ENCODE results near the gene CHTOP. TPM values are rescaled to one million over a fixed set of nuclear protein-coding genes. Genes with fewer than 3 reads are reported as not detected.

CHTOP gene
- total and polyA plus RNA-seq, 2 donors = 61.0 to 111 TPM

GRCh38 chr1:153615406-153615805, 18.5 kb upstream of the CHTOP start:
- no peaks in the 10 kb centered on the region for H3K36me3 ChIP-seq (ENCODE audit: control insufficient read depth in 2 of 2, insufficient read depth in 2 of 2, low read length in 1 of 2)
- peak overlapping the region in 1 of 2 donors; percentile 30 for H3K27ac ChIP-seq (ENCODE audit: low read depth in 1 of 2, low read length in 1 of 2)
- no peaks in the 10 kb centered on the region for H3K9me3 ChIP-seq (ENCODE audit: control insufficient read depth in 2 of 2, insufficient read depth in 1 of 2, low read length in 1 of 2)
- H3K4me3 ChIP-seq (ENCODE audit: low read length in 2 of 2) = peak overlapping the region in 1 of 2 donors; percentile 19
- DNase-seq (ENCODE audit: low read depth in 6 of 9, low spot score in 9 of 9) = no peak
- H3K4me1 ChIP-seq (ENCODE audit: control insufficient read depth in 2 of 2, insufficient read depth in 2 of 2, low read length in 2 of 2) = peaks cover 0 to 20% of the 10 kb centered on the region in 2 donors
- WGBS = 95% methylated on average over 2 of the region's 2 CpGs
- H3K27me3 ChIP-seq (ENCODE audit: control insufficient read depth in 2 of 2, insufficient read depth in 1 of 2, low read length in 1 of 2) = no peaks in the 10 kb centered on the region

GRCh38 chr1:153616144-153616916, 17.5 kb upstream of the CHTOP start, which contains the start of gene S100A14:
TSS of gene S100A14 (minus strand) at chr1:153616325. CDS start at chr1:153615858, 467 bp downstream.
- Histone ChIP-seq H3K9me3 (ENCODE audit: control insufficient read depth in 2 of 2, insufficient read depth in 1 of 2, low read length in 1 of 2) (no peaks in the 10 kb centered on the region), H3K36me3 (ENCODE audit: control insufficient read depth in 2 of 2, insufficient read depth in 2 of 2, low read length in 1 of 2) (no peaks in the 10 kb centered on the region), H3K4me1 (ENCODE audit: control insufficient read depth in 2 of 2, insufficient read depth in 2 of 2, low read length in 2 of 2) (peaks cover 0 to 20% of the 10 kb centered on the region in 2 donors), H3K4me3 (ENCODE audit: low read length in 2 of 2) (peak within 1 kb of the TSS in 1 of 2 donors; percentile 19), H3K27me3 (ENCODE audit: control insufficient read depth in 2 of 2, insufficient read depth in 1 of 2, low read length in 1 of 2) (no peaks in the 10 kb centered on the region), H3K27ac (ENCODE audit: low read depth in 1 of 2, low read length in 1 of 2) (peak within 1 kb of the TSS in 1 of 2 donors; percentile 64)
- DNase-seq (ENCODE audit: low read depth in 6 of 9, low spot score in 9 of 9) = peak in 1 of 9 donors; percentile 27
- WGBS = 86% methylated on average over 10 of the region's 10 CpGs

- no peak for DNase-seq (ENCODE audit: low read depth in 6 of 9, low spot score in 9 of 9)
- Histone ChIP-seq H3K27me3 (ENCODE audit: control insufficient read depth in 2 of 2, insufficient read depth in 1 of 2, low read length in 1 of 2) (no peaks in the 10 kb centered on the region), H3K36me3 (ENCODE audit: control insufficient read depth in 2 of 2, insufficient read depth in 2 of 2, low read length in 1 of 2) (no peaks in the 10 kb centered on the region), H3K4me1 (ENCODE audit: control insufficient read depth in 2 of 2, insufficient read depth in 2 of 2, low read length in 2 of 2) (peaks cover 0 to 20% of the 10 kb centered on the region in 2 donors), H3K9me3 (ENCODE audit: control insufficient read depth in 2 of 2, insufficient read depth in 1 of 2, low read length in 1 of 2) (no peaks in the 10 kb centered on the region), H3K4me3 (ENCODE audit: low read length in 2 of 2) (no peak overlapping the region), H3K27ac (ENCODE audit: low read depth in 1 of 2, low read length in 1 of 2) (peak overlapping the region in 1 of 2 donors; percentile 64)
- WGBS = 94% methylated on average over 5 of the region's 5 CpGs
Measured at GRCh38 chr1:153616917-153617311, 17.0 kb upstream of the CHTOP start.

GRCh38 chr1:153617663-153618062, 16.2 kb upstream of the CHTOP start:
- H3K36me3 ChIP-seq (ENCODE audit: control insufficient read depth in 2 of 2, insufficient read depth in 2 of 2, low read length in 1 of 2) = no peaks in the 10 kb centered on the region
- H3K4me1 ChIP-seq (ENCODE audit: control insufficient read depth in 2 of 2, insufficient read depth in 2 of 2, low read length in 2 of 2) = peaks cover 0 to 20% of the 10 kb centered on the region in 2 donors
- H3K9me3 ChIP-seq (ENCODE audit: control insufficient read depth in 2 of 2, insufficient read depth in 1 of 2, low read length in 1 of 2) = no peaks in the 10 kb centered on the region
- peak overlapping the region in 1 of 2 donors; percentile 17 for H3K27ac ChIP-seq (ENCODE audit: low read depth in 1 of 2, low read length in 1 of 2)
- H3K4me3 ChIP-seq (ENCODE audit: low read length in 2 of 2) = no peak overlapping the region
- DNase-seq (ENCODE audit: low read depth in 6 of 9, low spot score in 9 of 9) = peak in 4 of 9 donors; percentile 51 to 63 (median 54)
- WGBS = 33% methylated on average over 6 of the region's 6 CpGs
- H3K27me3 ChIP-seq (ENCODE audit: control insufficient read depth in 2 of 2, insufficient read depth in 1 of 2, low read length in 1 of 2) = no peaks in the 10 kb centered on the region

GRCh38 chr1:153619171-153619570, 14.7 kb upstream of the CHTOP start:
- Histone ChIP-seq H3K4me1 (ENCODE audit: control insufficient read depth in 2 of 2, insufficient read depth in 2 of 2, low read length in 2 of 2) (peaks cover 0 to 20% of the 10 kb centered on the region in 2 donors), H3K27ac (ENCODE audit: low read depth in 1 of 2, low read length in 1 of 2) (no peak overlapping the region), H3K9me3 (ENCODE audit: control insufficient read depth in 2 of 2, insufficient read depth in 1 of 2, low read length in 1 of 2) (no peaks in the 10 kb centered on the region), H3K27me3 (ENCODE audit: control insufficient read depth in 2 of 2, insufficient read depth in 1 of 2, low read length in 1 of 2) (no peaks in the 10 kb centered on the region), H3K4me3 (ENCODE audit: low read length in 2 of 2) (no peak overlapping the region), H3K36me3 (ENCODE audit: control insufficient read depth in 2 of 2, insufficient read depth in 2 of 2, low read length in 1 of 2) (no peaks in the 10 kb centered on the region)
- 98% methylated on average over 6 of the region's 6 CpGs for WGBS
- no peak for DNase-seq (ENCODE audit: low read depth in 6 of 9, low spot score in 9 of 9)

- DNase-seq (ENCODE audit: low read depth in 6 of 9, low spot score in 9 of 9) = no peak
- Histone ChIP-seq H3K9me3 (ENCODE audit: control insufficient read depth in 2 of 2, insufficient read depth in 1 of 2, low read length in 1 of 2) (no peaks in the 10 kb centered on the region), H3K27me3 (ENCODE audit: control insufficient read depth in 2 of 2, insufficient read depth in 1 of 2, low read length in 1 of 2) (peaks cover 0 to 8% of the 10 kb centered on the region in 2 donors), H3K4me1 (ENCODE audit: control insufficient read depth in 2 of 2, insufficient read depth in 2 of 2, low read length in 2 of 2) (peaks cover 0 to 12% of the 10 kb centered on the region in 2 donors), H3K4me3 (ENCODE audit: low read length in 2 of 2) (no peak overlapping the region), H3K27ac (ENCODE audit: low read depth in 1 of 2, low read length in 1 of 2) (no peak overlapping the region), H3K36me3 (ENCODE audit: control insufficient read depth in 2 of 2, insufficient read depth in 2 of 2, low read length in 1 of 2) (no peaks in the 10 kb centered on the region)
- 94% methylated on average over 7 of the region's 7 CpGs for WGBS
Measured at GRCh38 chr1:153623101-153623500, 10.8 kb upstream of the CHTOP start.

GRCh38 chr1:153624965-153625611, 8.8 kb upstream of the CHTOP start:
- no peak for DNase-seq (ENCODE audit: low read depth in 6 of 9, low spot score in 9 of 9)
- Histone ChIP-seq H3K36me3 (ENCODE audit: control insufficient read depth in 2 of 2, insufficient read depth in 2 of 2, low read length in 1 of 2) (no peaks in the 10 kb centered on the region), H3K4me3 (ENCODE audit: low read length in 2 of 2) (no peak overlapping the region), H3K27me3 (ENCODE audit: control insufficient read depth in 2 of 2, insufficient read depth in 1 of 2, low read length in 1 of 2) (peaks cover 0 to 8% of the 10 kb centered on the region in 2 donors), H3K9me3 (ENCODE audit: control insufficient read depth in 2 of 2, insufficient read depth in 1 of 2, low read length in 1 of 2) (no peaks in the 10 kb centered on the region), H3K4me1 (ENCODE audit: control insufficient read depth in 2 of 2, insufficient read depth in 2 of 2, low read length in 2 of 2) (peaks cover 0 to 23% of the 10 kb centered on the region in 2 donors), H3K27ac (ENCODE audit: low read depth in 1 of 2, low read length in 1 of 2) (no peak overlapping the region)
- WGBS = 95% methylated on average over 10 of the region's 10 CpGs

GRCh38 chr1:153626477-153626903, 7.4 kb upstream of the CHTOP start:
- no peak overlapping the region for H3K27ac ChIP-seq (ENCODE audit: low read depth in 1 of 2, low read length in 1 of 2)
- 89% methylated on average over 3 of the region's 3 CpGs for WGBS
- no peak overlapping the region for H3K4me3 ChIP-seq (ENCODE audit: low read length in 2 of 2)
- no peaks in the 10 kb centered on the region for H3K9me3 ChIP-seq (ENCODE audit: control insufficient read depth in 2 of 2, insufficient read depth in 1 of 2, low read length in 1 of 2)
- no peak for DNase-seq (ENCODE audit: low read depth in 6 of 9, low spot score in 9 of 9)
- H3K4me1 ChIP-seq (ENCODE audit: control insufficient read depth in 2 of 2, insufficient read depth in 2 of 2, low read length in 2 of 2) = peaks cover 0 to 24% of the 10 kb centered on the region in 2 donors
- no peaks in the 10 kb centered on the region for H3K36me3 ChIP-seq (ENCODE audit: control insufficient read depth in 2 of 2, insufficient read depth in 2 of 2, low read length in 1 of 2)
- peaks cover 0 to 8% of the 10 kb centered on the region in 2 donors for H3K27me3 ChIP-seq (ENCODE audit: control insufficient read depth in 2 of 2, insufficient read depth in 1 of 2, low read length in 1 of 2)

Data from thymus (tissue), 11 donors.